HepG2 (cell line): ENCODE results near the gene LRSAM1. TPM values are rescaled to one million over a fixed set of nuclear protein-coding genes. Genes with fewer than 3 reads are reported as not detected.

Source experiments
- ATAC-seq: fragments of 200-7000 bp; cut with Tn5 transposase; 3 replicates; pipeline ENCODE4 v1.9.1; 2020; ENCODE audit warnings: mild to moderate bottlenecking, moderate library complexity
- BruUV-seq: library from RNA; stranded (reverse); fragments of 400-500 nt; replicated peaks from 2 replicates; lab custom pipeline; 2021; lab: Mats Ljungman, UMichigan
- CTCF ChIA-PET: fragments of 300-600 bp; formaldehyde crosslinking; extraction: SDS; loops from one replicate; lab custom pipeline; 2021; ENCODE audit warnings: low total read pairs, inconsistent platforms, low intra/inter-chr PET ratio; lab: Yijun Ruan, JAX
- POLR2A ChIA-PET: fragments of 350-600 bp; sonication (Branson Sonifier 250); formaldehyde crosslinking; loops from one replicate; lab custom pipeline; 2020; ENCODE audit warnings: antibody characterized with exemption, inconsistent platforms; lab: Yijun Ruan, JAX
- DNase-seq: peaks from one replicate; pipeline ENCODE4 v3.0.0-alpha.2; 2015; ENCODE audit warnings: low spot score
- FAIRE-seq: peaks from 3 replicates; lab custom pipeline; 2011; peaks lifted over from hg19 to GRCh38; lab: Jason Lieb, UNC
- H2AFZ ChIP-seq: one replicate; pipeline ENCODE4 v1.6.1; 2011; ENCODE audit warnings: low read length, inconsistent platforms
- H3K27ac ChIP-seq: fragments of 300-600 bp; 3 replicates; pipeline ENCODE4 v1.8.0; 2011; ENCODE audit warnings: mixed run types, mild to moderate bottlenecking, mixed read lengths, low read length, inconsistent platforms; ENCODE audit not compliant: insufficient read depth; ENCODE audit errors: extremely low read length
- H3K27me3 ChIP-seq, 2 experiments: fragments of 200-600 bp in 1 of 2; 2 replicates in 1 of 2; 3 replicates in 1 of 2; pipeline versions ENCODE4 v1.6.0 to v1.8.0; 2011; ENCODE audit warnings: low read length in 2 of 2, mild to moderate bottlenecking in 2 of 2, moderate library complexity in 2 of 2, inconsistent platforms in 1 of 2; ENCODE audit not compliant: insufficient read depth in 2 of 2, control insufficient read depth in 1 of 2
- H3K36me3 ChIP-seq, 2 experiments: fragments of 200-600 bp in 1 of 2; replicated peaks in 1 of 2; 2 replicates in 1 of 2; 3 replicates in 1 of 2; pipeline versions ENCODE4 v1.5.1 to v1.8.0; 2011; ENCODE audit warnings: low read length in 2 of 2, inconsistent platforms in 1 of 2; ENCODE audit not compliant: insufficient read depth in 2 of 2, control insufficient read depth in 1 of 2
- H3K4me1 ChIP-seq: 2 replicates; pipeline ENCODE4 v1.5.1; 2012; ENCODE audit warnings: low read length, inconsistent platforms; ENCODE audit not compliant: insufficient read depth
- H3K4me2 ChIP-seq: 2 replicates; pipeline ENCODE4 v1.6.0; 2011; ENCODE audit warnings: low read depth, low read length, inconsistent platforms
- H3K4me3 ChIP-seq, 3 experiments: fragments of 200-600 bp in 1 of 3; sonication (generic), shearing (Covaris generic) in 1 of 3; replicated peaks in 1 of 3; 2 replicates each; pipeline ENCODE4 v1.5.1; 2011 to 2016; ENCODE audit warnings: low read length in 3 of 3, inconsistent platforms in 2 of 3, low read depth in 2 of 3, mild to moderate bottlenecking in 2 of 3, control low read depth in 1 of 3, mixed read lengths in 1 of 3; ENCODE audit not compliant: insufficient read depth in 1 of 3
- H3K79me2 ChIP-seq: one replicate; pipeline ENCODE4 v1.6.1; 2011; ENCODE audit warnings: low read length, inconsistent platforms; ENCODE audit not compliant: insufficient read depth
- H3K9ac ChIP-seq: 2 replicates; pipeline ENCODE4 v1.6.0; 2011; ENCODE audit warnings: mild to moderate bottlenecking, low read depth, low read length, inconsistent platforms; ENCODE audit not compliant: insufficient read depth
- H3K9me3 ChIP-seq: 2 replicates; pipeline ENCODE4 v1.5.1; 2012; ENCODE audit warnings: mild to moderate bottlenecking, low read length
- H4K20me1 ChIP-seq: 2 replicates; pipeline ENCODE4 v1.6.0; 2011; ENCODE audit warnings: inconsistent platforms, mild to moderate bottlenecking, low read length, moderate library complexity; ENCODE audit not compliant: insufficient read depth
- CCAR2 ChIP-seq: fragments of 200-400 bp; formaldehyde crosslinking; optimal IDR thresholded peaks from 2 replicates; pipeline ENCODE3; 2018; ENCODE audit warnings: low read depth, mild to moderate bottlenecking, low read length, moderate library complexity
- DBP ChIP-seq: sonication (generic); formaldehyde crosslinking; IDR thresholded peaks from 2 replicates; pipeline ENCODE4 v1.4.0; 2020; ENCODE audit warnings: missing genetic modification reagents; ENCODE audit errors: not compliant biosample characterization
- HNF4G ChIP-seq, 2 experiments: sonication (generic) in 1 of 2; formaldehyde crosslinking in 1 of 2; IDR thresholded peaks; 2 replicates each; pipeline versions ENCODE4 v1.4.0 to v1.6.1; 2011 to 2020; ENCODE audit warnings: borderline replicate concordance in 2 of 2, low read depth in 2 of 2, mild to moderate bottlenecking in 2 of 2, low read length in 1 of 2, missing genetic modification reagents in 1 of 2, moderate library complexity in 1 of 2
- LCORL ChIP-seq, 2 experiments: fragments of 450-650 bp in 1 of 2; sonication (generic) in 1 of 2; formaldehyde crosslinking in 1 of 2; IDR thresholded peaks; 2 replicates each; pipeline versions ENCODE4 v1.5.0 to v1.6.1; 2017 to 2020; ENCODE audit warnings: antibody characterized with exemption in 1 of 2, missing genetic modification reagents in 1 of 2
- RELA ChIP-seq: sonication (generic); formaldehyde crosslinking; IDR thresholded peaks from 2 replicates; pipeline ENCODE4 v1.4.0; 2020; ENCODE audit warnings: missing genetic modification reagents
- SKI ChIP-seq: fragments of 450-650 bp; IDR thresholded peaks from one replicate; pipeline ENCODE4 v1.6.1; 2018; ENCODE audit warnings: mild to moderate bottlenecking; ENCODE audit not compliant: partially characterized antibody
- SNAPC5 ChIP-seq: sonication (generic); formaldehyde crosslinking; IDR thresholded peaks from 2 replicates; pipeline ENCODE4 v1.8.1; 2023; ENCODE audit warnings: mild to moderate bottlenecking, missing genetic modification reagents, borderline replicate concordance
- SP5 ChIP-seq: IDR thresholded peaks from 2 replicates; pipeline ENCODE4 v1.6.1; 2016; ENCODE audit warnings: low read depth, borderline replicate concordance
- SRY ChIP-seq: sonication (generic); formaldehyde crosslinking; IDR thresholded peaks from 2 replicates; pipeline ENCODE4 v1.8.0; 2022; ENCODE audit warnings: mild to moderate bottlenecking, missing genetic modification reagents
- ZNF407 ChIP-seq: sonication (generic); formaldehyde crosslinking; IDR thresholded peaks from one replicate; pipeline ENCODE4 v1.5.1; 2020; ENCODE audit warnings: mild to moderate bottlenecking, missing genetic modification reagents; ENCODE audit errors: not compliant biosample characterization
- ZNF572 ChIP-seq: sonication (generic); formaldehyde crosslinking; IDR thresholded peaks from 2 replicates; pipeline ENCODE4 v1.5.1; 2020; ENCODE audit warnings: mild to moderate bottlenecking, missing genetic modification reagents
- ZNF607 ChIP-seq: sonication (generic); formaldehyde crosslinking; IDR thresholded peaks from 2 replicates; pipeline ENCODE4 v1.5.1; 2020; ENCODE audit warnings: missing genetic modification reagents, mild to moderate bottlenecking, borderline replicate concordance
- ZSCAN22 ChIP-seq: sonication (generic); formaldehyde crosslinking; IDR thresholded peaks from 2 replicates; pipeline ENCODE4 v1.4.0; 2020; ENCODE audit warnings: mild to moderate bottlenecking, missing genetic modification reagents
- WGBS: methylation state at CpG from one replicate; pipeline ENCODE4 v1.1.6; 2017; ENCODE audit warnings: low lambda C conversion rate; 5-methylcytosine and 5-hydroxymethylcytosine counted together
- in situ Hi-C: cut with HindIII; loops from 2 replicates; pipeline ENCODE4 v1.10.0; 2017; ENCODE audit warnings: low pct_unique_long_range_greater_than_20kb; ENCODE audit not compliant: extremely low pct_ligation_motif_present
- intact Hi-C: fragments of 100-400 bp; cut with micrococcal nuclease; formaldehyde crosslinking; loops from one replicate; pipeline ENCODE4 v1.10.0; 2022; ENCODE audit not compliant: unreplicated experiment
- polyA plus RNA-seq, 8 experiments: library from polyadenylated mRNA; depleted of rRNA in 3 of 8; stranded (reverse) in 7 of 8; unstranded in 1 of 8; fragments of >200 nt; fragmentation: Illumina TruSeq in 4 of 8; extraction: Trizol in 4 of 8; gene quantifications; 2 replicates each; pipeline versions ENCODE4 v1.2.1 to v1.2.3, GENCODE V29; 2011 to 2016; ENCODE audit warnings: low read depth in 4 of 8, missing spikeins in 1 of 8, mixed read lengths in 1 of 8; ENCODE audit not compliant: insufficient read depth in 1 of 8
- total RNA-seq, 5 experiments: library from RNA; depleted of rRNA; stranded (reverse); fragments of >200 nt; fragmentation: Illumina TruSeq; extraction: Trizol; gene quantifications; 2 replicates each; pipeline ENCODE4 v1.2.3, GENCODE V29; 2016; ENCODE audit warnings: low read depth in 1 of 5

LRSAM1 gene
- total and polyA plus RNA-seq, 2 of the 13 experiments (the other 11 are each of a cell fraction or from before 2014, with no cell fraction given) = 8.7 to 10.2 TPM

- Histone ChIP-seq H3K27me3 (no peaks in the 10 kb centered on the region; a peak in 1 of 5 replicates), H3K27ac (peak within 1 kb of the TSS; percentile 95), H3K9me3 (no peaks in the 10 kb centered on the region), H3K4me3 (peak within 1 kb of the TSS; percentile 87 to 97 (median 93)), H4K20me1 (no peaks in the 10 kb centered on the region), H3K79me2 (peaks cover 52% of the 10 kb centered on the region), H3K9ac (peak within 1 kb of the TSS; percentile 88), H2AFZ (peak within 1 kb of the TSS; percentile 97), H3K4me2 (peak within 1 kb of the TSS; percentile 89), H3K4me1 (peaks cover 47% of the 10 kb centered on the region), H3K36me3 (peaks cover 3 to 10% of the 10 kb centered on the region in 2 experiments; a peak in 3 of 5 replicates)
- CTCF ChIA-PET = no interaction called here
- DNase-seq (peak; percentile 87), FAIRE-seq (peak; percentile 90), ATAC-seq (peak; percentile 91)
- intact Hi-C loops = loop anchor here (5.0 kb wide), 1 partner anchor 212 kb away; no protein-coding TSS in a partner anchor
- BruUV-seq = no TSS peak
- POLR2A ChIA-PET = interaction anchor here (0.8 to 3.3 kb wide), 15 partner anchors 12 to 484 kb away, joined by 3 to 39 read pairs (median 3); partner anchors contain the start of genes LRSAM1, RPL12 and SLC2A8
- in situ Hi-C loops = no loop called here
- 0% methylated on average over 24 of the region's 54 CpGs for WGBS
- no peak for TF ChIP-seq ZNF407
- TF ChIP-seq SP5 (CRISPR knock-in tag) = no peak
- TF ChIP-seq HNF4G (IDR thresholded peaks at IDR 0.05; ENCODE audit: borderline replicate concordance, low read depth, low read length) = no peak
- TF ChIP-seq HNF4G (CRISPR knock-in tag; IDR thresholded peaks at IDR 0.05; ENCODE audit: borderline replicate concordance, low read depth) = no peak
- no peak for TF ChIP-seq CCAR2
- TF ChIP-seq ZNF572 (CRISPR knock-in tag) = no peak
- TF ChIP-seq SKI = no peak
- no peak for TF ChIP-seq RELA (CRISPR knock-in tag)
- peak; percentile 82; the same call in 1 of the 2 replicates for TF ChIP-seq ZNF607
- TF ChIP-seq LCORL (IDR thresholded peaks at IDR 0.05) = no peak
- TF ChIP-seq LCORL (CRISPR knock-in tag; IDR thresholded peaks at IDR 0.05) = peak; percentile 27; the same call in 1 of the 2 replicates
- peak; percentile 89; the same call in 1 of the 2 replicates for TF ChIP-seq SNAPC5 (CRISPR knock-in tag)
- TF ChIP-seq SRY (CRISPR knock-in tag) = no peak
- TF ChIP-seq DBP (CRISPR knock-in tag) = no peak
- TF ChIP-seq ZSCAN22 (CRISPR knock-in tag) = no peak
Observed at GRCh38 chr9:127423934-127424675, 27.2 kb upstream of the LRSAM1 start, which contains the start of gene ZNF79. Gene ZNF79, plus strand, starts transcription at chr9:127424382. Its CDS starts 406 bp downstream, at chr9:127424788.
